GDM1 (cell line): ENCODE results near the gene THBS1.

Experiments used
- DNase-seq: peaks from one replicate; lab custom pipeline; 2025; lab: John Stamatoyannopoulos, UW

The THBS1 gene

DNA sequence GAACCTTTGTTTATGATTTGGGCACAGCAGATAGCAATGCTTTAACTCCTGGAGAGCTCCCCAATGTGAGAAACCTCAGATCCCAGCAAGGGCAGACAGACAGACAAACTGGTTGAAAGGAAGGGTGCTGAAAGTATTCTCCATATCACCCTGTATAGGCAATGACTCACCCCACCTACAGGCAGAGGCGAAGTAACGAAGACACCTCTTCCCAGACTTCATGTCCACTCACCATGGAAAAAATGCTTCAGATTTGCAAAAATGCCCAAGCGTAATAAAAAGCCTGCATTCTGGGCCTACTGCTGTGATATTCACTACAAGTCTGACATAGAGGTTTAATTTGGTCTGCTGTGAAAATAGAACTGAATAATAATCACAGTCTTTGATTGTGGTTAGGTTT, 50.5 kb downstream of the THBS1 start:
- DNase-seq = no peak

GRCh38 chr15:39638041-39638440, 57.2 kb downstream of the THBS1 start:
- DNase-seq = no peak

- no peak for DNase-seq
Measured at GRCh38 chr15:39639037-39639436, 58.2 kb downstream of the THBS1 start.

DNA sequence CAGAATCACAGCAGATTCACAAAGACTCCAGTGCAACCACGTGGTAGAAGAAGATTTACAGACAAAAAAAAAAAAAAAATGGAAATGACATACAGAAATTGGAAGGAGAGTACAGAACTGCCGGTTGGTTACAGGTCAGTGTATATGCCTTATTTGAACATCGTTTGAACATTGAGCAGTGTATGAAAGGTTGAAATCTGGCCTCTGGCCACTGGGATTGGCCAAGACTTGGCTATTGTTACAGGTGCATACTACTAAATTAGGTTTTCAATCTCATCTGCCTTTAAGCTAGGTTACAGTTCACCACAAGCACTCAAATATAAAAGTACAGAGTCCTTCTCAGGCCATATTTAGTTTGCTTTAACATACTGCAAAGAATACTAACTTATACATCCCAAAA, 59.8 kb downstream of the THBS1 start:
- no peak for DNase-seq

DNA sequence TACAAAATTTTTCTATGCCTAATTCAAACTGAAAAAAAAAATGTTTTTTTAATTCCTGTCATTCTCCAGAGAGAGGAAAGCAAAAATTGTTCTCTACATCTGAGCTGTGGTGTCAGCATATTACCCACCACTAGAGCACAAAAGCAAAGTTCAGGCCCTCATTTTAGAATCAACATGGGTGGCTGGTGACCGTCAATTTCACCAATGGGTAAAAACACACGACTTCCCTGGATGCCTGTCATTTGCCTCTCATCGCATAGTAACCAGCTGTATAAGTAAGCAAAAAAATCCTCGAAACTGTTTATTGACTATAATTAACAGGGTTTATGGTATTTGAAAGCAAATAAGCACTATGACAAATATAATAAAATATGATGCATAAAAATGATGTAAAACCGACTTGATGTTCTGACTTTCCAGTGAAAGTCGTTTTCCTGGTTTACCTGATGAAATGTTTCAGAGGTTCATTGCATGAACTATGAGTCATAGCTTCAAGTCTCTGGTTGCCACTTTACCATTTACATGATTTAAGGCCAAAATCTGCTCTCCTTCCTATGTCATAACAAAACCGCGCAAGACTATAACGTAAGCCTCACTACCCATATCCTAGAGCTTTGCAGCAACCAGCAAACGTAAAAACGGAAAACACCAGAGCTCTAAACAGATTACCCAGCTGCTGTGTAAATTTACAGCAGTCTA, 60.5 kb downstream of the THBS1 start:
- no peak for DNase-seq

DNA sequence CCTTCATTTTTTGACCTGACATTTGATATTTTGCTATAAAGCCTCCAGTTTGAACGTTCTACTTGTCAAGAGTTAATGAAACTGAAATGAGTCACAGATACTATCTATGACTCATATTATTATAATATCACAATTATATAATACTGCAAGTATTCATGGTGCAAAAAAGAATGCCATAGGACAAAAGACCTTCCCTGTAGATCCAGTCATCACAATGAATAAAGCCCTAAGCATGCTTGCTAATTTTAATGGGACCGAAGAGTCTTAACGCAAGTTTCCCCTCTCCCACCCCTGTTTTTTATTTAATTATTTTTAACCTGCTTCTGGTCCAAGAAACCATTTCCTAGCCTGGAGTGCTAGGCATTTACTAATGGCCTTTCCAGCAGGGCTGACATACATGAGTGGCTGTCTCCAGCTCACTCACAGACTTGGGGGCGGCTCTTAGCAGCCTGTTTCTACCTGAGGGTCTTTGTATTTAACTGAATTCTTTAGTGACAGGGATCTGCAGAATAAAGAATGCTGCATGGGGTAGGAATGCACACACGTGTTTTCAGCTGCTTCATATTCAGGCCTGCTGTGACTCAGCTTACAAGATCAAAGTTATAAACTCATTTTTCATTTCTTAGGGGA, 61.2 kb downstream of the THBS1 start:
- no peak for DNase-seq

DNA sequence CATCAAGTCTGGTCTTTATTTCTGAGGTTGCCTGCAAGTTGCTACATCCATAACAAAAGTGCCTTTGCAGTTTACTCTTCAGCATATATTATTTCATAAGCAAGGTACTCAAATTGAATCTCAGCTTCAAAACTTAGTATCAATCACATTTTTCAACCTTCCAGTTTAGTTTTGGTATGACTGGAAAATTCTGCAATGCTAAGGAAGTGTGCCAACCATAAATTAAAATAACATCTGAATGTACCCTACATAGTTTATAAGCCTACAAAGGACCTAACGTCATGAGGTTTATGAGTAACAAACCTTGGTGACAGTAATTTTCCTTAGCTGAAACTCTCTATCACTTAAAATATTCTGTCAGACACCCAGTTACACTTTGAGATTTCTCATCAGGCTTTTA, 62.8 kb downstream of the THBS1 start:
- no peak for DNase-seq

DNA sequence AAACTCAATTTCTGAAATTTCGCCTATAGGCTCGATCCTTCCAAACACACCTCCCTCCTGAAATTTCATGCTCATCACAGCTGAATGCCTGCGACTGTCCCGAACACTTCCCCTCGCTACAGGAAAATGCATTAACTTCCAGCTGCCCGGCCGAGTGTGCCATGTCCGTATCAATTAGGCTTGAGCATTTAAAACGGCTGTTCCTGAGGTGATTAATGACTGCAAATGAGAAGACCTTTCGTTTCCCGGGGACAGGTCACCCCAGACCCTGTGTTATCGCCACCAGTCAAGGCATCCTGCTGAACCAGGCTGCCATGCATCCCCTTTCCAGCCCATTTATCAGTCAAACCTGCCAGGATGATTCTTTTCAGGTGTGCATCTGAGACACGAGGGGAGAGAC, 63.3 kb downstream of the THBS1 start:
- no peak for DNase-seq

GRCh38 chr15:39645138-39645975, 64.5 kb downstream of the THBS1 start:
- no peak for DNase-seq

- no peak for DNase-seq
Measured at GRCh38 chr15:39645976-39646257, 65.0 kb downstream of the THBS1 start.

- DNase-seq = no peak
Measured at GRCh38 chr15:39646425-39646824, 65.5 kb downstream of the THBS1 start.
